HG03565 (cell line): Measurements from ENCODE around the gene TOMM7.
A peak's percentile ranks its signal among the peaks of the same experiment; 100 is the strongest.
"Not testable (repeated sequence)": the region's sequence is repeated elsewhere in the genome, so short reads cannot be mapped to it uniquely, and the experiment has no call there.

Source experiments
- ATAC-seq: cut with Tn5 transposase; IDR thresholded peaks from one replicate; pipeline ENCODE4 v1.9.1; 2021; ENCODE audit warnings: mild to moderate bottlenecking, moderate library complexity; ENCODE audit not compliant: unreplicated experiment

TOMM7 gene

GRCh38 chr7:22790640-22791039 is 32.0 kb downstream of the TOMM7 start:
- ATAC-seq: not testable (repeated sequence)

DNA sequence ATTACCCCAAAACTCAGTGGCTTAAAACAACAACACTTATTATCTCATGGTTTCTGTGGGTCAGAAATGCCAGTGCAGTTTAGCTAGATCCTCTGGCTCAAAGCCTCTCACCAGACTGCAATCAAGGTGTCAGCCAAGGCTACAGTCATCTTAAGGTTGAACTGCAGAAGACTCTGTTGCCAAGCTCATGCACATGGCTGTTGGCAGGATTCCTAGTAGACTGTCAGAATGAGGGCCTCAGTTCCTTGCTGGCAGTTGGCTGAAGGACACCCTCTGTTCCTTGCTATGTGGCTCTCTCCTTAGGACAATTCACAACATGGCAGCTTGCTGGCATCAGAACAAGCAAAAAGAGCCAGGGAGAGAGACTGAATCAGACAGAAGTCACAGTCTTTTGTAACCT is 34.7 kb downstream of the TOMM7 start:
- no peak for ATAC-seq

- ATAC-seq: no peak
Observed at GRCh38 chr7:22786290-22786932, 36.2 kb downstream of the TOMM7 start.

DNA sequence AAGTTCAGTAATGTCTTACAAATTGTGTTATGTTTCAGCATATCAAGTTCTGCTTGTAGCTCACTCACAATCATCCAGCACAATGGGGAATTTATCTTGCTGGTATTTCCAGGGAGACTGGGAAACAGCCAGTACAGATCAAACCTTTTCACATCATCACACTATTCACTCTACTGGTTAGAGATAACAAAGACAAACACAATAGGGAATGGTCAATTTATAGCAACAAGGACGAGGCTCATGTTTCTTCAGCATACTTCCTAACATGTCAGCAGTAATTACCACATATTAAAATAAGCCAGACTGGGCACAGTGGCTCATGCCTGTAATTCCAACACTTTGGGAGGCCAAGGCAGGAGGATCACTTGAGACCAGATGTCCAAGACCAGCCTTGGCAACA is 38.3 kb downstream of the TOMM7 start:
- no peak for ATAC-seq

DNA sequence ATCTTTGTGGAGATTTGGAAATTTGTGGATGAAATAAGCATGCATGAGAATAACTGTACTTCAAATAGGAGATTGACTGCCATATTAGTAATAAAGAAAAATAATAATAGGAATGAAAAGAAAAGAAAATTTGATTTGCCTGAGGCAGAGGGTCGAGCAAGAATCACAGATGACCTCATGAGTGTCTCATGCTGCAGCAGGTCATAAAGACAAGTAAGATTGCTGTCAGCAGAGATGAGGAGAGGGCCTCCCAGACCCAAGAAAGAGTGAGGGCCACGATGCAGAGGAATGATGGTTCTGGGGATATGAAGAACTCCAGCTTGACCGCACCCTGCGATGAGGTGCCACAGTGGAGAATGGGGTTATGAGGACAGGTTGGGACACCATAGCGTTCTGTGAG is 39.2 kb downstream of the TOMM7 start:
- no peak for ATAC-seq

GRCh38 chr7:22782616-22783232 is 39.9 kb downstream of the TOMM7 start:
- peak; percentile 76 for ATAC-seq

DNA sequence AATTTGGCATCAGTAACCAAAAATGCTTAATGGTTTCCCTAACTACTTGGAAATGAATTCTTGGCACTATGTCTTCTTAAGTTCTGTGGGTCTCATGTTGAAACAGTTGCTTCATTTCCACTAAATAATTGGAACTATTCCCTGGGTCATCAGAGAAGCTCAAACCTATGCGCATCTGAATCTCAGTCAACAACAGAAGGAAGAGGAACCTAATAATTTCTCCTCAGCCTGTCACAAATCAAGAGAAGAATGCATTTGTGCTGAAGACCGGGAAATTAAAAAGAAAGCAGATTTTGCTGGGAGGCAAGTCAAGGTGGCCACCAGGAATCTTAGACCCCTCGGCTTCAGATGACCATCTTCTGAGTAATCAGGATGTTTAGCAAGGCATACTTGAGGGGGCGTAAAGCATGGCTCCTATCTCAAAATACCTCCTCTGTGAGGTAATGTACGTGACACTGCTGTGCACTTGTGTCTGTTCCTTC is 41.4 kb downstream of the TOMM7 start:
- no peak for ATAC-seq

GRCh38 chr7:22779730-22780323 is 42.8 kb downstream of the TOMM7 start:
- not testable (repeated sequence) for ATAC-seq

- no peak for ATAC-seq
Observed at GRCh38 chr7:22776964-22777363, 45.7 kb downstream of the TOMM7 start.

DNA sequence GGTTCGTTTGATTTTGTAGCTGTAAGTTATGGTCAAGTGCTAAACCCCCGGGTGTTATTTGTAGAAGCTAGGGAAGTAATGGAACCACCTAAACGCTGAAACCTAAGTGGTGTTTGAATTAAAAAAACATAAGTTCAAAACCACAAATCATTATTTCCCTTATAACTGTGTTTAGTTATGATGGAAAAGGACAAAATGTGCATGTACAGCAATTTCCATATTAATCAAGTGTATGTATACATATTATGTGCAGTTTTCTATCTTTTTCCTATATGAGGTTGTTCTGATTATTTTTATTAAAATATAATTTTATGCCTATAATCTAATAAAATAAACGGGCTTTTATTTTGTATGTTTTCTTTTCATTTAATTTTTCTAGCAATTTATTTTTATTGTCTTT is 49.8 kb downstream of the TOMM7 start:
- ATAC-seq: no peak

DNA sequence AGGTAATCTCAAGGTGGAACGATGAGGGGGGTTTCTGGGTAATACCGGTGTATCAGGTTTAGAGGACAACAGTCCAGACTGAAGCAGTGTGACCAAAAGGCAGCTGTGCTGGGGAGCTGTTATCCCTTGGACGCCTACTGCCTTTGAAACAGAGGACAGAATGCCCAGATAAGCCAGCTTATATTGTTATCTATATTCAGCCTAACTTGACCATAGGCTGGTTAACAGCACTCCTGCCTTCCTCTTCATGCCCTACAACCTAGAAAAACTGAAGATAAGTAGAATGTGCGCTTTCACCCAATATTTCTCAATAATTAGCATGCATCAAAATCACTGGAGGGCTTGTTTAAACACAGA is 50.8 kb downstream of the TOMM7 start:
- ATAC-seq: no peak

DNA sequence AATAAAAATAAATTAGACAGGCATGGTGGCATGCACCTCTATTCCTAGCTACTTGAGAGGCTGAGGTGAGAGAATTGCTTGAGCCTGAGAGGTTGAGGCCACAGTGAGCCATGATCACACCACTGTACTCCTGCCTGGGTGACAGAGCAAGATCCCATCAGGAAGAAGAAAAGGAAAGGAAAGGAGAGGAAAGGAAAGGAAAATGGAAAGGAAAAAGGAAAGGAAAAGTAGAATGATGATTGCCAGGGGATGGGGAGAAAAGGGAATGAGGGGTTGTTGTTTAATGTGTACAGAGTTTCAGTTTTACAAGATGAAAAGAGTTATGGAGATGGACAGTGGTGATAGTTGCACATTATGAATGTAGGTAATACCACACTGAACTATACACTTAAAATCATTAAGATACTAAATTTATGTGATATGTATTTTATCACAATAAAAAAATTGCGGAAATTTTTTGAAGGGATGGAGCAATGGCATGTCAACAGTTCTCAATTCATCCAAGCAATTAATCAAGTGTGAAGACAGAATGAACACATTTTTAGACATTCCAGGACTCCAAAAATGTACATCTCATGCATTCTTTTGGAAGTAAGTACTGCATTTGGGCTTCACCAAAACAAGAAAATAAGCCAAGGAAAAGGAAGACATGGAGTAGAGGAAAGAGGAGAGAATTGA is 51.3 kb downstream of the TOMM7 start:
- ATAC-seq: no peak

DNA sequence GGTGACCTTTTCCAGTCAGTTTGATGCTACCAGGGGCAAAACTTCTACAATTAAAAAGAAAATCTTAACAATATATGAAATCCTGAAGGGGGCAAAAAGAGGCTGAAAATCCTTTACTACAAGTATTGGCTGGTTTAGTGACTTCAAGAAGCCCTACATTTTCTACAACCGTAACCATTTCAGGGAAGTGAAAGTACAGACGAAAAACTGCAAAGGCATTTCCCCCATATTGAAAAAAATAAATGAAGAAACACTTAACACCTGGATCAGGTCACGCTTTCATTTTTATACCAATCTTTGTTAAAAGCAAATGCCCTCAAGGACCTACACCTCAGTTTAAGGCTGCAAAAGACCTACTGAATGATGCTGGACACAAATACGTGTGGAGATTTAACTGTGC is 57.0 kb downstream of the TOMM7 start:
- peak; percentile 81 for ATAC-seq
